ENCODE results near the gene SNTB2. TPM values are rescaled to one million over a fixed set of nuclear protein-coding genes. Genes with fewer than 3 reads are reported as not detected.
A peak's percentile ranks its signal among the peaks of the same experiment; 100 is the strongest.

Gene SNTB2
- polyA plus RNA-seq, 1 of the 3 experiments (the other 2 are of a cell fraction): 13.0 TPM

GRCh38 chr16:69188716-69189115 is 1.8 kb downstream of the SNTB2 start:
- POLR2A ChIA-PET: interaction anchor here (1.2 kb wide), 1 partner anchor 9 kb away, joined by 3 read pairs; no protein-coding TSS in a partner anchor
- no peaks in the 10 kb centered on the region for H3K36me3 ChIP-seq (replicated peaks in 1 of 2; ENCODE audit: control insufficient read depth in 1 of 2, insufficient read depth in 2 of 2, low read length in 1 of 2)

GRCh38 chr16:69190046-69190588 is 3.2 kb downstream of the SNTB2 start:
- no peak overlapping the region for H3K9ac ChIP-seq
- H3K9me3 ChIP-seq: no peaks in the 10 kb centered on the region
- no peaks in the 10 kb centered on the region for H3K27me3 ChIP-seq (ENCODE audit: insufficient read depth)
- WGBS (ENCODE audit: low lambda C conversion rate): 91% methylated on average over 2 of the region's 2 CpGs
- no peak overlapping the region for H3K27ac ChIP-seq (ENCODE audit: low read depth in 2 of 2, low read length in 1 of 2)
- DNase-seq: no peak
- no peak overlapping the region for H2AFZ ChIP-seq (ENCODE audit: low read depth)
- peaks cover 75% of the 10 kb centered on the region for H3K79me2 ChIP-seq (ENCODE audit: insufficient read depth)
- peaks cover 4% of the 10 kb centered on the region for H3F3A ChIP-seq (replicated peaks; ENCODE audit: insufficient read depth)
- ChIA-PET POLR2A (no interaction called here), CTCF (no interaction called here)
- H3K4me1 ChIP-seq (ENCODE audit: control insufficient read depth in 1 of 2, insufficient read depth in 2 of 2, low read depth in 1 of 2, low read length in 1 of 2): peaks cover 21 to 23% of the 10 kb centered on the region in 2 experiments; a peak in 2 of 4 replicates
- no peaks in the 10 kb centered on the region for H3K36me3 ChIP-seq (replicated peaks in 1 of 2; ENCODE audit: control insufficient read depth in 1 of 2, insufficient read depth in 2 of 2, low read length in 1 of 2)
- no peak overlapping the region for H3K4me3 ChIP-seq (ENCODE audit: low read depth in 2 of 2, low read length in 1 of 2)
- H3K9me2 ChIP-seq: no peaks in the 10 kb centered on the region
- peaks cover 48% of the 10 kb centered on the region for H4K20me1 ChIP-seq (ENCODE audit: insufficient read depth)
- H3K4me2 ChIP-seq: peak overlapping the region; percentile 85; the same call in 1 of the 2 replicates
- TF ChIP-seq JUND (IDR thresholded peaks at IDR 0.05): no peak
- no peak for TF ChIP-seq FOXM1 (IDR thresholded peaks at IDR 0.05; ENCODE audit: low read depth)
- no peak for TF ChIP-seq PBX3 (IDR thresholded peaks at IDR 0.05)
- no peak for TF ChIP-seq USF2 (IDR thresholded peaks at IDR 0.05; ENCODE audit: borderline replicate concordance, low read depth, low read length)
- no peak for TF ChIP-seq POLR2AphosphoS5 (IDR thresholded peaks at IDR 0.05; ENCODE audit: low read depth, low read length)
- TF ChIP-seq GATA2 (CRISPR knock-in tag; IDR thresholded peaks at IDR 0.05): no peak
- no peak for TF ChIP-seq GABPA (IDR thresholded peaks at IDR 0.05; ENCODE audit: low read depth)
- TF ChIP-seq EP300 (IDR thresholded peaks at IDR 0.05; ENCODE audit: borderline replicate concordance in 1 of 2, low read depth in 1 of 2, low read length in 1 of 2): no peak
- TF ChIP-seq RAD21 (IDR thresholded peaks at IDR 0.05; ENCODE audit: low read length): no peak
- TF ChIP-seq FOSL2 (IDR thresholded peaks at IDR 0.05; ENCODE audit: borderline replicate concordance, low read depth): no peak
- TF ChIP-seq TAF1 (IDR thresholded peaks at IDR 0.05; ENCODE audit: borderline replicate concordance, low read depth, low read length): no peak
- TF ChIP-seq FOXJ3 (CRISPR knock-in tag; IDR thresholded peaks at IDR 0.05): no peak

More at GRCh38 chr16:69188716-69189115, 1.8 kb downstream of the SNTB2 start:
- Histone ChIP-seq H3K9me3 (no peaks in the 10 kb centered on the region), H3K4me1 (ENCODE audit: control insufficient read depth in 1 of 2, insufficient read depth in 2 of 2, low read depth in 1 of 2, low read length in 1 of 2) (peaks cover 16 to 17% of the 10 kb centered on the region in 2 experiments), H3K27ac (ENCODE audit: low read depth in 2 of 2, low read length in 1 of 2) (peak overlapping the region; percentile 40 to 86; a peak in 3 of 4 replicates), H3K4me2 (peak overlapping the region; percentile 85), H3K4me3 (ENCODE audit: low read depth in 2 of 2, low read length in 1 of 2) (peak overlapping the region; percentile 76 to 78), H2AFZ (ENCODE audit: low read depth) (no peak overlapping the region), H4K20me1 (ENCODE audit: insufficient read depth) (peaks cover 38% of the 10 kb centered on the region), H3K9ac (peak overlapping the region; percentile 82), H3K27me3 (ENCODE audit: insufficient read depth) (no peaks in the 10 kb centered on the region), H3K79me2 (ENCODE audit: insufficient read depth) (peaks cover 61% of the 10 kb centered on the region), H3K9me2 (no peaks in the 10 kb centered on the region), H3F3A (replicated peaks; ENCODE audit: insufficient read depth) (peaks cover 10% of the 10 kb centered on the region)
- TF ChIP-seq FOSL2 (IDR thresholded peaks at IDR 0.05; ENCODE audit: borderline replicate concordance, low read depth): peak; percentile 40; the same call in 1 of the 2 replicates
- peak; percentile 58 for TF ChIP-seq PBX3 (IDR thresholded peaks at IDR 0.05)
- TF ChIP-seq REST (IDR thresholded peaks at IDR 0.05; ENCODE audit: low read depth, low read length): no peak
- WGBS (ENCODE audit: low lambda C conversion rate): 20% methylated on average over 5 of the region's 5 CpGs
- CTCF ChIA-PET: interaction anchor here (0.6 to 2.4 kb wide), 6 partner anchors 30 to 342 kb away, joined by 3 to 11 read pairs (median 3); partner anchors contain the start of gene COG8
- no peak for DNase-seq

All from SK-N-SH (cell line).